H9 (cell line): Measurements from ENCODE around the gene CCDC71L. TPM values are rescaled to one million over a fixed set of nuclear protein-coding genes. Genes with fewer than 3 reads are reported as not detected.

Experiments used
- DNase-seq: peaks from one replicate; pipeline ENCODE4 v3.0.0-alpha.2; 2017
- H2AFZ ChIP-seq: one replicate; pipeline ENCODE4 v1.6.1; 2013; ENCODE audit warnings: mild to moderate bottlenecking, low read length, control low read depth, moderate library complexity
- H2AK5ac ChIP-seq: 2 replicates; pipeline ENCODE4 v1.6.1; 2013; ENCODE audit warnings: low read length, control low read depth, mixed read lengths; ENCODE audit not compliant: insufficient read length
- H2BK120ac ChIP-seq: one replicate; pipeline ENCODE4 v1.6.1; 2013; ENCODE audit warnings: low read depth, mild to moderate bottlenecking, low read length, control low read depth, inconsistent platforms; ENCODE audit not compliant: poor library complexity, severe bottlenecking
- H2BK12ac ChIP-seq: 2 replicates; pipeline ENCODE4 v1.6.1; 2013; ENCODE audit warnings: low read length, control low read depth, mixed read lengths, low read depth; ENCODE audit not compliant: insufficient read length
- H2BK15ac ChIP-seq: 2 replicates; pipeline ENCODE4 v1.6.1; 2013; ENCODE audit warnings: low read depth, low read length, control low read depth
- H2BK20ac ChIP-seq: one replicate; pipeline ENCODE4 v1.6.1; 2013; ENCODE audit warnings: low read depth, mild to moderate bottlenecking, low read length, control low read depth, inconsistent platforms; ENCODE audit not compliant: poor library complexity, severe bottlenecking
- H2BK5ac ChIP-seq: 2 replicates; pipeline ENCODE4 v1.6.1; 2013; ENCODE audit warnings: low read length, control low read depth, mixed read lengths; ENCODE audit not compliant: insufficient read length
- H3K14ac ChIP-seq: 2 replicates; pipeline ENCODE4 v1.6.1; 2013; ENCODE audit warnings: low read length, control low read depth; ENCODE audit not compliant: insufficient read depth
- H3K18ac ChIP-seq: 2 replicates; pipeline ENCODE4 v1.6.1; 2013; ENCODE audit warnings: low read depth, mild to moderate bottlenecking, mixed read lengths, low read length, control low read depth; ENCODE audit not compliant: insufficient read length
- H3K23ac ChIP-seq: 2 replicates; pipeline ENCODE4 v1.6.1; 2013; ENCODE audit warnings: low read length, control low read depth, mixed read lengths, low read depth; ENCODE audit not compliant: insufficient read length
- H3K23me2 ChIP-seq: 2 replicates; pipeline ENCODE4 v1.6.1; 2013; ENCODE audit warnings: low read depth, mild to moderate bottlenecking, mixed read lengths, low read length, control low read depth; ENCODE audit not compliant: insufficient read length, poor library complexity, severe bottlenecking
- H3K27ac ChIP-seq: 2 replicates; pipeline ENCODE4 v1.5.1; 2013; ENCODE audit warnings: low read length, control low read depth, mixed read lengths, low read depth; ENCODE audit not compliant: insufficient read length
- H3K27me3 ChIP-seq: 2 replicates; pipeline ENCODE4 v1.6.1; 2013; ENCODE audit warnings: low read length, control low read depth, inconsistent platforms; ENCODE audit not compliant: insufficient read depth
- H3K4ac ChIP-seq: 2 replicates; pipeline ENCODE4 v1.6.1; 2013; ENCODE audit warnings: low read depth, mild to moderate bottlenecking, control low read depth, inconsistent platforms, low read length, moderate library complexity
- H3K4me1 ChIP-seq: 2 replicates; pipeline ENCODE4 v1.6.1; 2013; ENCODE audit warnings: low read length, control low read depth, inconsistent platforms; ENCODE audit not compliant: insufficient read depth
- H3K4me2 ChIP-seq: 2 replicates; pipeline ENCODE4 v1.6.1; 2013; ENCODE audit warnings: low read length, control low read depth, mixed read lengths; ENCODE audit not compliant: insufficient read length, insufficient read depth
- H3K56ac ChIP-seq: 2 replicates; pipeline ENCODE4 v1.6.1; 2013; ENCODE audit warnings: low read depth, mild to moderate bottlenecking, mixed read lengths, low read length, control low read depth; ENCODE audit not compliant: insufficient read length
- H3K79me1 ChIP-seq: 2 replicates; pipeline ENCODE4 v1.6.1; 2013; ENCODE audit warnings: low read depth, mild to moderate bottlenecking, moderate library complexity, low read length, control low read depth, inconsistent platforms; ENCODE audit not compliant: insufficient read depth, poor library complexity, severe bottlenecking
- H3K79me2 ChIP-seq: 2 replicates; pipeline ENCODE4 v1.6.1; 2013; ENCODE audit warnings: low read length, control low read depth, inconsistent platforms; ENCODE audit not compliant: insufficient read depth
- H3K9ac ChIP-seq: 2 replicates; pipeline ENCODE4 v1.6.1; 2013; ENCODE audit warnings: low read length, control low read depth, mixed read lengths; ENCODE audit not compliant: insufficient read length; ENCODE audit errors: extremely low read depth
- H3K9me3 ChIP-seq: one replicate; pipeline ENCODE4 v1.6.1; 2013; ENCODE audit warnings: low read depth, low read length, inconsistent platforms; ENCODE audit not compliant: control insufficient read depth
- H3T11ph ChIP-seq: one replicate; pipeline ENCODE4 v1.6.1; 2013; ENCODE audit warnings: mild to moderate bottlenecking, low read length, control low read depth, inconsistent platforms
- H4K20me1 ChIP-seq: one replicate; pipeline ENCODE4 v1.6.1; 2013; ENCODE audit not compliant: control insufficient read depth, insufficient read length, insufficient read depth
- H4K5ac ChIP-seq: 2 replicates; pipeline ENCODE4 v1.6.1; 2013; ENCODE audit warnings: low read depth, mild to moderate bottlenecking, mixed read lengths, low read length, control low read depth; ENCODE audit not compliant: insufficient read length
- H4K8ac ChIP-seq: replicated peaks from 2 replicates; pipeline ENCODE4 v1.6.1; 2013; ENCODE audit warnings: low read length, control low read depth, mixed read lengths, low read depth; ENCODE audit not compliant: insufficient read length
- H4K91ac ChIP-seq: 2 replicates; pipeline ENCODE4 v1.6.1; 2013; ENCODE audit warnings: low read depth, mild to moderate bottlenecking, moderate library complexity, mixed read lengths, low read length, control low read depth; ENCODE audit not compliant: insufficient read length
- H3K27ac Mint-ChIP-seq, 3 experiments: 2 replicates in 2 of 3; 3 replicates in 1 of 3; pipeline ENCODE4 v1.8.0; 2020 to 2021; ENCODE audit warnings: mixed read lengths in 3 of 3, mild to moderate bottlenecking in 1 of 3, moderate library complexity in 1 of 3
- H3K27me3 Mint-ChIP-seq: 2 replicates; pipeline ENCODE4 v1.8.0; 2021; ENCODE audit warnings: low read depth, mild to moderate bottlenecking, moderate library complexity, mixed read lengths
- H3K36me3 Mint-ChIP-seq, 3 experiments: 2 replicates in 2 of 3; 3 replicates in 1 of 3; pipeline ENCODE4 v1.8.0; 2020 to 2021; ENCODE audit warnings: low read depth in 3 of 3, mixed read lengths in 3 of 3; ENCODE audit not compliant: insufficient read depth in 1 of 3
- H3K4me1 Mint-ChIP-seq, 2 experiments: 2 replicates each; pipeline ENCODE4 v1.8.0; 2020; ENCODE audit warnings: mixed read lengths in 2 of 2
- H3K4me3 Mint-ChIP-seq, 2 experiments: 2 replicates in 1 of 2; 3 replicates in 1 of 2; pipeline ENCODE4 v1.8.0; 2020 to 2021; ENCODE audit warnings: mild to moderate bottlenecking in 2 of 2, mixed read lengths in 2 of 2, moderate library complexity in 1 of 2
- H3K9me3 Mint-ChIP-seq, 2 experiments: 2 replicates in 1 of 2; 3 replicates in 1 of 2; pipeline ENCODE4 v1.8.0; 2020; ENCODE audit warnings: mild to moderate bottlenecking in 2 of 2, mixed read lengths in 2 of 2, moderate library complexity in 1 of 2
- WGBS: extraction: QIAGEN DNeasy Blood & Tissue Kit; methylation state at CpG from one replicate; pipeline ENCODE4 v1.1.7; 2013; ENCODE audit warnings: missing lambda C conversion rate, low lambda C conversion rate, mixed read lengths; ENCODE audit not compliant: insufficient read length; ENCODE audit errors: extremely low coverage; 5-methylcytosine and 5-hydroxymethylcytosine counted together
- total RNA-seq: library from RNA; stranded (reverse); gene quantifications from 2 replicates; pipeline ENCODE4 v1.2.1, GENCODE V29; 2021
- TF ChIP-seq, protein P1 (sequence below): fragments of 200-600 bp; sonication (generic); conservative IDR thresholded peaks from 3 replicates; pipeline ENCODE4 v1.8.0; 2021; ENCODE audit warnings: antibody characterized with exemption, mild to moderate bottlenecking

CCDC71L gene
- total RNA-seq, 1 experiment from 2014 or later = 13.7 TPM

DNA sequence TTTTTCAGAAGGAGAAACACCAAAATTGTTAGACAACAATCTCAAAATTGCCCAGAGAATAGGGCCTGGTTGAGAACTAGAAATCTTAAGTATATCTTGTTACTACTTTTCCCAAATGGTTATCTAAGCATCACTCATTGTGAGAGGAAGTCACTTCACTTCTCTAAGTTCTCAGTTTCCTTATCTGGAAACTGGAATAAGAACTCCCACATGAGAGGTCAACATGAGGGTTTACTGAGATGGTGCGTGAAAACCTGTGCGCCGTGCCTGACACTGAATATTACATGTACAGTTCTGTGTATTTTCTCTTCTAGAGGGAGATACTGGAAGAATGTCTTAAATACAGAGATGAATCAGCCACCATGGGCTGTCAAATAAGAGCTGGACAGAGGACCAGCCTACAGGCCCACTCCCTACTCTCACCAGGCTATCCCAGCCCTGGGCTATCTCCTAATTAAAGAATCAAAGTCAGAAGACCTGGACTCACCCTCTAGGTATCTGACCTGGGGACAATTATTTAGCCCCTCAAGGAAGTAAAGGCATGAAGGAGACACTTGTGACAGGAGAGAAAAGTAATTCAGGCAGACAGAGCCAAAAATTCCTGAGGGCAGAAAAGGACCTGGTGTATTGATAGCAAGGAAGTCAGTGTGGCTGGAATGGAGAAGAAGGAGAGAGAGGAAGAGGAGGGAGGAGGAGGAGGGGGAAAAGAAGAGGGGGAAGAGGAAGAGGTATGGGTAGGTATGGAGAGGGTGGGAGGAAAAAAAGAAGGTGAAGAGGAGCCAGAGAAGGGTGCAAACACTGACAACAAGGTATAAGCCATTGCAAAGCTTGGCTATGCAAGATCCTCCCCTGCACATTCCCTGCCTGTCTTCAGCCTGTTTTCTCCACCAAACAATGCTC is 44.9 kb downstream of the CCDC71L start:
- Mint-ChIP-seq H3K27ac (no peak overlapping the region), H3K27me3 (peaks cover 3% of the 10 kb centered on the region), H3K36me3 (0 out of 7 replicates have a peak, but pooled peaks cover 0 to 3% (median 3%) of the 10 kb centered on the region in 3 experiments), H3K9me3 (peaks cover 7 to 9% of the 10 kb centered on the region in 2 experiments; a peak in 4 of 5 replicates), H3K4me3 (no peak overlapping the region), H3K4me1 (peaks cover 2% of the 10 kb centered on the region in 2 experiments)
- Histone ChIP-seq H3K4me2 (no peak overlapping the region), H2BK15ac (no peak overlapping the region), H3K18ac (no peak overlapping the region), H3K23ac (no peak overlapping the region), H2BK12ac (no peak overlapping the region), H4K20me1 (no peaks in the 10 kb centered on the region), H3K79me2 (no peaks in the 10 kb centered on the region), H3K27me3 (no peaks in the 10 kb centered on the region), H3K56ac (no peak overlapping the region), H2BK120ac (no peak overlapping the region), H2AK5ac (no peak overlapping the region), H2BK20ac (no peak overlapping the region), H3K27ac (no peak overlapping the region), H4K91ac (no peak overlapping the region), H2BK5ac (no peak overlapping the region), H4K8ac (no peak overlapping the region), H3K9ac (no peak overlapping the region), H3K9me3 (no peaks in the 10 kb centered on the region), H3T11ph (no peak overlapping the region), H3K4ac (no peak overlapping the region), H3K23me2 (no peaks in the 10 kb centered on the region), H4K5ac (no peak overlapping the region), H3K4me1 (no peaks in the 10 kb centered on the region), H3K79me1 (no peaks in the 10 kb centered on the region), H2AFZ (no peak overlapping the region), H3K14ac (no peak overlapping the region)
- WGBS = no CpG with 5 or more reads among the region's 3 CpGs
- TF ChIP-seq, protein P1, sequence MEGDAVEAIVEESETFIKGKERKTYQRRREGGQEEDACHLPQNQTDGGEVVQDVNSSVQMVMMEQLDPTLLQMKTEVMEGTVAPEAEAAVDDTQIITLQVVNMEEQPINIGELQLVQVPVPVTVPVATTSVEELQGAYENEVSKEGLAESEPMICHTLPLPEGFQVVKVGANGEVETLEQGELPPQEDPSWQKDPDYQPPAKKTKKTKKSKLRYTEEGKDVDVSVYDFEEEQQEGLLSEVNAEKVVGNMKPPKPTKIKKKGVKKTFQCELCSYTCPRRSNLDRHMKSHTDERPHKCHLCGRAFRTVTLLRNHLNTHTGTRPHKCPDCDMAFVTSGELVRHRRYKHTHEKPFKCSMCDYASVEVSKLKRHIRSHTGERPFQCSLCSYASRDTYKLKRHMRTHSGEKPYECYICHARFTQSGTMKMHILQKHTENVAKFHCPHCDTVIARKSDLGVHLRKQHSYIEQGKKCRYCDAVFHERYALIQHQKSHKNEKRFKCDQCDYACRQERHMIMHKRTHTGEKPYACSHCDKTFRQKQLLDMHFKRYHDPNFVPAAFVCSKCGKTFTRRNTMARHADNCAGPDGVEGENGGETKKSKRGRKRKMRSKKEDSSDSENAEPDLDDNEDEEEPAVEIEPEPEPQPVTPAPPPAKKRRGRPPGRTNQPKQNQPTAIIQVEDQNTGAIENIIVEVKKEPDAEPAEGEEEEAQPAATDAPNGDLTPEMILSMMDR = no peak
- no peak for DNase-seq
